GM12878 (cell line): Measurements from ENCODE around the gene CBX2. TPM values are rescaled to one million over a fixed set of nuclear protein-coding genes. Genes with fewer than 3 reads are reported as not detected.

Source experiments
- ATAC-seq: fragments of 200-7000 bp; cut with Tn5 transposase; 3 replicates; pipeline ENCODE4 v1.9.1; 2020; ENCODE audit warnings: mild to moderate bottlenecking, moderate library complexity
- BruUV-seq: library from RNA; stranded (reverse); fragments of 400-500 nt; replicated peaks from 2 replicates; lab custom pipeline; 2021; lab: Mats Ljungman, UMichigan
- CTCF ChIA-PET: fragments of 300-600 bp; sonication (Branson Sonifier 250); formaldehyde crosslinking; extraction: SDS; loops from one replicate; lab custom pipeline; 2021; ENCODE audit warnings: inconsistent platforms; lab: Yijun Ruan, JAX
- POLR2A ChIA-PET: fragments of 350-600 bp; formaldehyde crosslinking; extraction: SDS; loops from one replicate; lab custom pipeline; 2021; ENCODE audit warnings: inconsistent platforms; lab: Charles Lee
- RAD21 ChIA-PET: fragments of 300-600 bp; sonication (Branson Sonifier 250); formaldehyde crosslinking; loops from one replicate; lab custom pipeline; 2023; ENCODE audit warnings: antibody characterized with exemption; ENCODE audit not compliant: unreplicated experiment; lab: Charles Lee
- SMC1A ChIA-PET: fragments of 300-600 bp; sonication (Branson Sonifier 250); formaldehyde crosslinking; loops from one replicate; lab custom pipeline; 2023; ENCODE audit not compliant: unreplicated experiment, uncharacterized antibody; lab: Charles Lee
- DNase-seq: peaks from one replicate; pipeline ENCODE4 v3.0.0-alpha.2; 2011; ENCODE audit warnings: low read depth, low spot score
- FAIRE-seq: peaks from 3 replicates; lab custom pipeline; 2011; peaks lifted over from hg19 to GRCh38; lab: Jason Lieb, UNC
- H2AFZ ChIP-seq: 2 replicates; pipeline ENCODE4 v1.6.0; 2011; ENCODE audit warnings: low read depth, low read length, control low read depth; ENCODE audit not compliant: control insufficient read depth
- H3K27ac ChIP-seq: 2 replicates; pipeline ENCODE4 v1.5.1; 2011; ENCODE audit warnings: control low read depth; ENCODE audit not compliant: control insufficient read depth, insufficient read depth
- H3K27me3 ChIP-seq, 2 experiments: replicated peaks in 1 of 2; 2 replicates each; pipeline versions ENCODE4 v1.6.0 to v1.6.1; 2011; ENCODE audit warnings: low read length in 1 of 2; ENCODE audit not compliant: control insufficient read depth in 2 of 2, insufficient read depth in 2 of 2
- H3K36me3 ChIP-seq, 2 experiments: 2 replicates each; pipeline ENCODE4 v1.5.1; 2011; ENCODE audit warnings: low read length in 1 of 2; ENCODE audit not compliant: control insufficient read depth in 2 of 2, insufficient read depth in 2 of 2
- H3K4me1 ChIP-seq: 2 replicates; pipeline ENCODE4 v1.6.1; 2011; ENCODE audit warnings: mild to moderate bottlenecking, low read length, moderate library complexity, mixed read lengths; ENCODE audit not compliant: control insufficient read depth, insufficient read depth
- H3K4me2 ChIP-seq: 2 replicates; pipeline ENCODE4 v1.6.0; 2011; ENCODE audit warnings: control low read depth; ENCODE audit not compliant: control insufficient read depth, insufficient read depth
- H3K4me3 ChIP-seq: fragments of 200-600 bp; sonication (generic); 2 replicates; pipeline ENCODE4 v1.5.1; 2016
- H3K79me2 ChIP-seq: 2 replicates; pipeline ENCODE4 v1.6.0; 2011; ENCODE audit warnings: low read length; ENCODE audit not compliant: control insufficient read depth, insufficient read depth
- H3K9ac ChIP-seq: 2 replicates; pipeline ENCODE4 v1.8.0; 2011; ENCODE audit warnings: low read length, control low read depth, mixed read lengths; ENCODE audit not compliant: control insufficient read depth, insufficient read depth
- H3K9me3 ChIP-seq: replicated peaks from 3 replicates; pipeline ENCODE4 v1.5.1; 2011; ENCODE audit warnings: mild to moderate bottlenecking, low read length; ENCODE audit not compliant: control insufficient read depth, insufficient read depth
- H4K20me1 ChIP-seq: 2 replicates; pipeline ENCODE4 v1.6.0; 2011; ENCODE audit not compliant: control insufficient read depth, insufficient read depth
- BHLHE40 ChIP-seq, 2 experiments: fragments of 450-650 bp in 1 of 2; IDR thresholded peaks; 2 replicates each; pipeline ENCODE4 v1.6.1; 2011 to 2017; ENCODE audit warnings: low read depth in 2 of 2, borderline replicate concordance in 1 of 2, improper control_type of control experiment in 1 of 2, low read length in 1 of 2, mild to moderate bottlenecking in 1 of 2
- BMI1 ChIP-seq: fragments of 450-650 bp; IDR thresholded peaks from 2 replicates; pipeline ENCODE4 v1.6.1; 2016; ENCODE audit warnings: mild to moderate bottlenecking, moderate library complexity, borderline replicate concordance
- CHD2 ChIP-seq: IDR thresholded peaks from 2 replicates; pipeline ENCODE4 v1.6.1; 2011; ENCODE audit warnings: low read depth, low read length, improper control_type of control experiment, borderline replicate concordance
- EGR1 ChIP-seq, 2 experiments: IDR thresholded peaks; 1 replicate in 1 of 2; 2 replicates in 1 of 2; pipeline ENCODE4 v1.6.1; 2011 to 2012; ENCODE audit warnings: low read depth in 2 of 2, low read length in 2 of 2, borderline replicate concordance in 1 of 2, mild to moderate bottlenecking in 1 of 2, moderate library complexity in 1 of 2
- ELK1 ChIP-seq: IDR thresholded peaks from 2 replicates; pipeline ENCODE4 v1.6.1; 2012; ENCODE audit warnings: low read depth, low read length, improper control_type of control experiment
- MXI1 ChIP-seq: fragments of 150-350 bp; IDR thresholded peaks from 2 replicates; pipeline ENCODE4 v1.6.1; 2011; ENCODE audit warnings: low read depth, mild to moderate bottlenecking, inconsistent platforms, low read length, improper control_type of control experiment
- NFYB ChIP-seq: IDR thresholded peaks from 2 replicates; pipeline ENCODE4 v1.6.1; 2011; ENCODE audit warnings: low read depth, mild to moderate bottlenecking, low read length, improper control_type of control experiment, moderate library complexity; ENCODE audit not compliant: insufficient read depth
- POU2F2 ChIP-seq: IDR thresholded peaks from 3 replicates; pipeline ENCODE4 v1.6.1; 2011; ENCODE audit warnings: low read depth, mild to moderate bottlenecking, low read length, borderline replicate concordance
- TAF1 ChIP-seq: IDR thresholded peaks from 2 replicates; pipeline ENCODE4 v1.6.1; 2011; ENCODE audit warnings: mild to moderate bottlenecking, low read depth, low read length, borderline replicate concordance
- TCF12 ChIP-seq: IDR thresholded peaks from 2 replicates; pipeline ENCODE4 v1.6.1; 2011; ENCODE audit warnings: low read depth, mild to moderate bottlenecking, low read length
- ZNF622 ChIP-seq: fragments of 450-650 bp; IDR thresholded peaks from 2 replicates; pipeline ENCODE4 v1.6.1; 2017; ENCODE audit warnings: mild to moderate bottlenecking, inconsistent platforms
- ZSCAN29 ChIP-seq: fragments of 450-650 bp; IDR thresholded peaks from 2 replicates; pipeline ENCODE4 v1.6.1; 2017; ENCODE audit warnings: mild to moderate bottlenecking, moderate library complexity
- WGBS: methylation state at CpG from one replicate; pipeline ENCODE4 v1.1.6; 2016; ENCODE audit warnings: low lambda C conversion rate; ENCODE audit not compliant: insufficient replicate concordance, insufficient coverage; ENCODE audit errors: missing lambda C conversion rate; 5-methylcytosine and 5-hydroxymethylcytosine counted together
- in situ Hi-C: fragments of 300-500 bp; cut with MboI; formaldehyde crosslinking; loops from 9 replicates; pipeline ENCODE4 v1.14.3; 2018; ENCODE audit warnings: mixed read lengths
- intact Hi-C: fragments of 100-400 bp; cut with micrococcal nuclease; formaldehyde crosslinking; loops from one replicate; pipeline ENCODE4 v1.14.2; 2022; ENCODE audit not compliant: unreplicated experiment
- polyA plus RNA-seq, 11 experiments: library from polyadenylated mRNA; depleted of rRNA in 4 of 11; unstranded in 6 of 11; stranded (reverse) in 5 of 11; fragments of >200 nt; fragmentation: Nextera tagmentation in 4 of 11; fragmentation: Illumina TruSeq in 1 of 11; extraction: Ambion mirVana in 4 of 11; extraction: Trizol in 1 of 11; gene quantifications; 1 replicate in 1 of 11; 2 replicates in 10 of 11; pipeline versions ENCODE4 v1.2.1 to v1.2.3, GENCODE V29; 2011 to 2016; ENCODE audit warnings: inconsistent platforms in 2 of 11, missing spikeins in 2 of 11, low read depth in 1 of 11
- total RNA-seq, 4 experiments: library from RNA; depleted of rRNA in 3 of 4; stranded (reverse); fragments of >200 nt in 3 of 4; fragmentation: Illumina TruSeq in 1 of 4; extraction: Trizol in 1 of 4; gene quantifications; 2 replicates each; pipeline versions ENCODE4 v1.2.1 to v1.2.3, GENCODE V29; 2013 to 2021
- TF ChIP-seq, protein P1 (sequence below): fragments of 450-650 bp; IDR thresholded peaks from 2 replicates; pipeline ENCODE4 v1.6.1; 2017; ENCODE audit warnings: borderline replicate concordance
- TF ChIP-seq, protein P2 (sequence below): fragments of 450-650 bp; IDR thresholded peaks from 2 replicates; pipeline ENCODE4 v1.6.1; 2017; ENCODE audit warnings: mild to moderate bottlenecking
- TF ChIP-seq, protein P3 (sequence below): fragments of 450-650 bp; IDR thresholded peaks from 2 replicates; pipeline ENCODE4 v1.6.1; 2016; ENCODE audit warnings: mild to moderate bottlenecking

Gene CBX2
- total and polyA plus RNA-seq, 10 of the 15 experiments (the other 5 are each of a cell fraction or from before 2014, with no cell fraction given): 0.35 to 7.5 (median 4.2) TPM

DNA sequence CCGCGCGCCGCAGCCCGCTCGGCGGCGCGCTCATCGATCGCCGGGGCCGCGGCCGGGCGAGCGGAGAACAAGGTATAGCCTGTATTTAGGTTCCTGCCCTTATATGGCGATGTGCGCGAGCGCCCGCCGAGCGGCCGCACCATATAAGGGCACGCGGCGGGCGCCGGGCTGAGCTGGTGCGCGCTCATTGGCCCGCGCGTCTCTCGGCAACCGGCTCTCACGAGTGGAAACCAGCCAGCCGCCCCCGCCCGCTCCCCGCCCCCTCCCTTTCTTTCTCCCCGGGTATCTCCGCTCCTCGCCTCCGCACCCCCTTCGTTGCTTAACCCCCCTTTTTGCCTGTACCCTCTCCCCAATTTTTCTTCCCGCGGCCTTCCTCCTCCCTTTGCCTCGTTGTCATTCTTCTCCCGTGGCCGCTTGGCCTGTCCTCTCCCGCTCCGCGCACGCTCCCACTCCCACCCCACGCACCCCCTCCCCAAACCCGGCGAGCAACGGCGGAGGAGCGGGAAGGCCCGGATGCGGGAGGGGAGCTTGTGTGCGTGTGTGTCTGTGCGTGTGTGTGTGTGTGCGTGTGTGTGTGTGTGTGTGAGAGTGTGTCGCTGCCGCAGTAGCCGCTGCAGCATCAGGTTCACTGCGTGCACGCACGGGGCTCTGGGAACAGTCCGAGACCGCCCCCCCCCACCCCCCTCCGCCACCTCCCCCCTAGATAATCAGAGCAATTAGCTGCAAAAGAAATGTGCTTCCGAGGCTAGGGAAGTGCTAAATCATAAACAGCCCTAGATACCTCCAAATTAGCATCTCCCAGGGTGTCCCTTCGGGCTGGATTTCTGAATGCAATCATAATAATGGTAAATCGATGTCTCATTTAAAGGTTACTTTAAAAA is 32.4 kb downstream of the CBX2 start:
- intact Hi-C loops: no loop called here
- H3K4me1 ChIP-seq: peaks cover 36% of the 10 kb centered on the region
- TF ChIP-seq BMI1: peak; percentile 71
- TF ChIP-seq, protein P1, sequence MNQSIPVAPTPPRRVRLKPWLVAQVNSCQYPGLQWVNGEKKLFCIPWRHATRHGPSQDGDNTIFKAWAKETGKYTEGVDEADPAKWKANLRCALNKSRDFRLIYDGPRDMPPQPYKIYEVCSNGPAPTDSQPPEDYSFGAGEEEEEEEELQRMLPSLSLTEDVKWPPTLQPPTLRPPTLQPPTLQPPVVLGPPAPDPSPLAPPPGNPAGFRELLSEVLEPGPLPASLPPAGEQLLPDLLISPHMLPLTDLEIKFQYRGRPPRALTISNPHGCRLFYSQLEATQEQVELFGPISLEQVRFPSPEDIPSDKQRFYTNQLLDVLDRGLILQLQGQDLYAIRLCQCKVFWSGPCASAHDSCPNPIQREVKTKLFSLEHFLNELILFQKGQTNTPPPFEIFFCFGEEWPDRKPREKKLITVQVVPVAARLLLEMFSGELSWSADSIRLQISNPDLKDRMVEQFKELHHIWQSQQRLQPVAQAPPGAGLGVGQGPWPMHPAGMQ: peak; percentile 14; the same call in 1 of the 2 replicates
- 0 out of 2 replicates have a peak, but pooled peaks have one; percentile 11 for TF ChIP-seq CHD2
- no peak for TF ChIP-seq TAF1
- TF ChIP-seq ELK1: peak; percentile 93
- TF ChIP-seq POU2F2: no peak
- TF ChIP-seq ZNF622: no peak
- peak; percentile 57; the same call in 1 of the 2 replicates for TF ChIP-seq MXI1
- TF ChIP-seq, protein P2, sequence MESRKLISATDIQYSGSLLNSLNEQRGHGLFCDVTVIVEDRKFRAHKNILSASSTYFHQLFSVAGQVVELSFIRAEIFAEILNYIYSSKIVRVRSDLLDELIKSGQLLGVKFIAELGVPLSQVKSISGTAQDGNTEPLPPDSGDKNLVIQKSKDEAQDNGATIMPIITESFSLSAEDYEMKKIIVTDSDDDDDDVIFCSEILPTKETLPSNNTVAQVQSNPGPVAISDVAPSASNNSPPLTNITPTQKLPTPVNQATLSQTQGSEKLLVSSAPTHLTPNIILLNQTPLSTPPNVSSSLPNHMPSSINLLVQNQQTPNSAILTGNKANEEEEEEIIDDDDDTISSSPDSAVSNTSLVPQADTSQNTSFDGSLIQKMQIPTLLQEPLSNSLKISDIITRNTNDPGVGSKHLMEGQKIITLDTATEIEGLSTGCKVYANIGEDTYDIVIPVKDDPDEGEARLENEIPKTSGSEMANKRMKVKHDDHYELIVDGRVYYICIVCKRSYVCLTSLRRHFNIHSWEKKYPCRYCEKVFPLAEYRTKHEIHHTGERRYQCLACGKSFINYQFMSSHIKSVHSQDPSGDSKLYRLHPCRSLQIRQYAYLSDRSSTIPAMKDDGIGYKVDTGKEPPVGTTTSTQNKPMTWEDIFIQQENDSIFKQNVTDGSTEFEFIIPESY: peak; percentile 76; the same call in 1 of the 2 replicates
- peak in 1 of 2 experiments; percentile 93; a peak in 2 of 3 replicates for TF ChIP-seq EGR1 (IDR thresholded peaks at IDR 0.05; ENCODE audit: borderline replicate concordance in 1 of 2, low read depth in 2 of 2, low read length in 2 of 2)
- TF ChIP-seq, protein P3, sequence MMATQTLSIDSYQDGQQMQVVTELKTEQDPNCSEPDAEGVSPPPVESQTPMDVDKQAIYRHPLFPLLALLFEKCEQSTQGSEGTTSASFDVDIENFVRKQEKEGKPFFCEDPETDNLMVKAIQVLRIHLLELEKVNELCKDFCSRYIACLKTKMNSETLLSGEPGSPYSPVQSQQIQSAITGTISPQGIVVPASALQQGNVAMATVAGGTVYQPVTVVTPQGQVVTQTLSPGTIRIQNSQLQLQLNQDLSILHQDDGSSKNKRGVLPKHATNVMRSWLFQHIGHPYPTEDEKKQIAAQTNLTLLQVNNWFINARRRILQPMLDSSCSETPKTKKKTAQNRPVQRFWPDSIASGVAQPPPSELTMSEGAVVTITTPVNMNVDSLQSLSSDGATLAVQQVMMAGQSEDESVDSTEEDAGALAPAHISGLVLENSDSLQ: 0 out of 2 replicates have a peak, but pooled peaks have one; percentile 14
- TF ChIP-seq ZSCAN29: no peak
- peak; percentile 61; the same call in 1 of the 2 replicates for TF ChIP-seq NFYB
- peak; percentile 77 to 85 for TF ChIP-seq BHLHE40 (IDR thresholded peaks at IDR 0.05; ENCODE audit: borderline replicate concordance in 1 of 2, low read depth in 2 of 2, low read length in 1 of 2)
- TF ChIP-seq TCF12: 0 out of 2 replicates have a peak, but pooled peaks have one; percentile 0

More for the DNA sequence above, 32.4 kb downstream of the CBX2 start:
- Histone ChIP-seq H3K27ac (no peak overlapping the region), H3K27me3 (peaks cover 35 to 46% of the 10 kb centered on the region in 2 experiments), H3K79me2 (no peaks in the 10 kb centered on the region), H3K4me3 (peak overlapping the region; percentile 60; the same call in 1 of the 2 replicates), H3K36me3 (no peaks in the 10 kb centered on the region), H3K9me3 (no peaks in the 10 kb centered on the region), H4K20me1 (no peaks in the 10 kb centered on the region; the same call in 1 of the 2 replicates), H2AFZ (no peak overlapping the region), H3K4me2 (peak overlapping the region; percentile 70), H3K9ac (peak overlapping the region; percentile 15; the same call in 1 of the 2 replicates)
- in situ Hi-C loops: no loop called here
- WGBS: under 1% methylated on average over 36 of the region's 79 CpGs
- ChIA-PET POLR2A (interaction anchor here (0.6 to 2.6 kb wide), 4 partner anchors 13 to 29 kb away, joined by 4 to 11 read pairs (median 8); partner anchors contain the start of genes CBX4 and CBX8), CTCF (interaction anchor here (0.6 to 3.6 kb wide), 13 partner anchors 11 to 161 kb away, joined by 3 to 19 read pairs (median 5); partner anchors contain the start of gene CBX8), SMC1A (interaction anchor here (1.4 to 1.9 kb wide), 4 partner anchors 11 to 31 kb away, joined by 3 to 12 read pairs (median 7); partner anchors contain the start of gene CBX8), RAD21 (interaction anchor here (0.6 to 3.8 kb wide), 7 partner anchors 9 to 160 kb away, joined by 3 to 22 read pairs (median 10); partner anchors contain the start of gene CBX8)
- FAIRE-seq (no peak), ATAC-seq (peak; percentile 95), DNase-seq (no peak)
- BruUV-seq: no TSS peak
